Activated CD8-positive, alpha-beta memory T cell treated with anti-CD3 and anti-CD28 coated beads, Interleukin-2, amount 50 U/mL, for 4 hours (primary cell): Measurements from ENCODE around the gene UBC.
A peak's percentile ranks its signal among the peaks of the same experiment; 100 is the strongest.
"Not testable (repeated sequence)": the region's sequence is repeated elsewhere in the genome, so short reads cannot be mapped to it uniquely, and the experiment has no call there.

Source experiments
- DNase-seq: peaks from one replicate; pipeline ENCODE4 v3.0.0-alpha.2; 2020

The UBC gene

DNA sequence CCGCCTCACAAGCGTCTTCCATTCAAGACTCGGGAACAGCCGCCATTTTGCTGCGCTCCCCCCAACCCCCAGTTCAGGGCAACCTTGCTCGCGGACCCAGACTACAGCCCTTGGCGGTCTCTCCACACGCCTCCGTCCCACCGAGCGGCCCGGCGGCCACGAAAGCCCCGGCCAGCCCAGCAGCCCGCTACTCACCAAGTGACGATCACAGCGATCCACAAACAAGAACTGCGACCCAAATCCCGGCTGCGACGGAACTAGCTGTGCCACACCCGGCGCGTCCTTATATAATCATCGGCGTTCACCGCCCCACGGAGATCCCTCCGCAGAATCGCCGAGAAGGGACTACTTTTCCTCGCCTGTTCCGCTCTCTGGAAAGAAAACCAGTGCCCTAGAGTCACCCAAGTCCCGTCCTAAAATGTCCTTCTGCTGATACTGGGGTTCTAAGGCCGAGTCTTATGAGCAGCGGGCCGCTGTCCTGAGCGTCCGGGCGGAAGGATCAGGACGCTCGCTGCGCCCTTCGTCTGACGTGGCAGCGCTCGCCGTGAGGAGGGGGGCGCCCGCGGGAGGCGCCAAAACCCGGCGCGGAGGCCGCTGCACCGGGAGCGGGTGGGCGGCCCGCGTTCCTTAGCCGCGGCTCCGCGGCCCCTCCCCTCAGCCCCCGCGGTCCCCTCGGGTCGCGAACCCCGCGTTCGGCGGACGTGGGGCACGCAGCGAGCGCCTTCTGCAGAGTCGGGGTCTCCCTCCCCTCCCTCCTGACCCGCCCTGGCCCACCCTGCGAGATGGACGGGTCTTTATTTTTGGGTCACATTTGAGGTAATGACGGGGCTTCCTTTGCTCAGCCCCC lies at the start of gene UBC:
TSS of gene UBC (minus strand) at position 259 of the 847 bp plus-strand sequence. CDS start 879 bp downstream, outside the sequence.
- peak; percentile 86 for DNase-seq

DNA sequence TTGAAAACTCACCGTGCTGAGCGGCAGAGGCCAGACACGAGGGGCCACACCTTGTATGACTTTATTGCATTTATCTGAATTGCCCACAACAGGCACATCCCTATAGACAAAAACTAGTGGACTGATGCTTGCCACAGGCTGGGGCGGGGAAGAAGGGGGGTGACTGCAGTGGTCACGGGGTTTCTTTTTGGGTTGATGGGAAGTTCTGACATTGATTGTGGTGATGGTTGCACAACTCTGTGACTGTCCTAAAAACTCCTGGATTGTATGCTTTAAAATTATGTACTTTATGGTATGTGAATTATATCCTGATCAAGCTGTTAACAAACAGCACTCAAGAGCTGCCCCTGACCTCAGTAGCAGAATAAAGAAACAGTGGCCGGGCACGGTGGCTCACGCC lies 48.8 kb upstream of the UBC start:
- DNase-seq, result no peak

DNA sequence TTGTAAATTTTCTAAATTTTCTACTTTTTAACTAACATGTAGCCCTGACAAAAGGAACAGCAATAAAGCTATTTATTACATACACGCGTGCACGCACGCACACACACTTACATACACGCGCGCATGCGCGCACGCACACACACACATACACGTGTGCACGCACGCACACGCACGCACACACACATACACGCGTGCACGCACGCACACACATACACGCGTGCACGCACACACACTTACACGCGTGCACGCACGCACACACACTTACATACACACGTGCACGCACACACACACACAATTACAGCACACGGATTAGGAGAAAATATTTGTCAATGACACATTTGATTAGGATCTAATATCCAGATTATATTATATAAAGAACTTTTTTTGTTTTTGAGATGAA lies 46.6 kb upstream of the UBC start:
- no peak for DNase-seq

DNA sequence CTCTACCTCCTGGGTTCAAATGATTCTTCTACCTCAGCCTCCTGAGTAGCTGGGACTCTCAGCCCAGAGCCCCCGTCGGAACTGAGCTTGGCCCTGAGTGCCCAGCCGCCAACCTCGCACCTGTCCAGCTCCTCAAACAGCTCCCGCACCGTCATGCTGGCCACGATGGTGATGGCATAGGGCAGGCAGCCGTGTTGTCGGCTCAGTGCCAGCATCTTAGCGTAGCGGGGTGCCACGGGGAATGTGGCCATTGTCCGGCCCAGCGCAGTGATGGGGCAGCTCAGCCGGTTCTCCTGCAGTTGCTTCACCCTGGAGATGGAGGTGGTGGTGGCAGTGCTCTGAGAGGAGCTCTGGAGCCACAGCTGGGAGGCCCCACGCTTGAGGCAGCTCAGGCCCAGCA lies 42.1 kb upstream of the UBC start:
- DNase-seq, result no peak

DNA sequence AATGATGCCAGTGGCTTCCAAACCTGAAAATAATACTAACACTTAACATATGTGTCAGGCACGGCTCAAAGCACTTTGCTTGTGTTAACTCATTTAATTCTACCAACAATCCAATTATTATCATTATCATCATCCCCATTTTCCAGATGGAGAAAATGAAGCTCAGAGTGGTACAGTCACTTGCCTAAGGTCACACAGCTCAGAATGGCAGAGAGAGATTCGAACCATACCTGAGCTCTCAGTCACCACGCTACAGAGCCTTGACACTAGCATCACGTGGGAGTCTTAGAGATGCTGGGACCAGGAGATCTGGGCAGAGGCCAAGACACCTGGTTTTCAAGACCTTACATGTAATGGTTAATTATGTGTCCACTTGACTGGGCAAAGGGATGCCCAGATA lies 40.3 kb upstream of the UBC start:
- DNase-seq, result no peak

DNA sequence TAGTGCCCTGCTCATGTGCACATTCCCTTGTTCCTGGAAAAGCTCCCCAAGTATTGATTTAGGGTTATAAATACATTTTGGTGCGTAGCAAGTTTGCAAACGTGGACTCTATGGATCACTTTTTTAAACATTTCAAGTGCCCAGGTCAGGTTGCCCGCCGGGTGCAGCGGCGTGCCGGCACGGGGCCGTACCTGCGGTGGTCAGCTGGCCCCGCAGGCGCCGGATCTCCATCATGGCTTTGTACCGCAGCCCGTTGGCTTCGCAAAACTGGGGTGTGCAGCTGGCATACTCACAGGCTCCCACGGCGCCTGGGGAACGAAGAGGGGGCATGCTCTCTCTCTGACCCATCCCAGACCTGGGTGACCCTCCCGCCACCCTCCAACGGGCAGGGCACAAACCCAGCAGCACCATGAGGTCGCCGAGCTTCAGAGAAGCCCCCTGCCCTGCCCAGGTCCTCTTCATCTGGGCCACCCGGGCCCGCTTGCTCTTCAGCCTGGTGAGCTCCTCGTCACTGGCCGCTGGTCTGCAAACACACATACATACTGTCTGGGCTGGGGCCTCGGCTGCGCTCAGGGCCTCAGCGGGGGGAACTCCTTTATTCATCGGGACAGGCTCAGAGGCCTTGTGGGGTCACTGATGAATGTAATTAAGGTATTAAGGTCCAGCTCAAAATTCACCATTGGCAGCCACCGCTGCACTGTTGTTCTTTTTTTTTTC lies 39.4 kb upstream of the UBC start:
- DNase-seq, result no peak

DNA sequence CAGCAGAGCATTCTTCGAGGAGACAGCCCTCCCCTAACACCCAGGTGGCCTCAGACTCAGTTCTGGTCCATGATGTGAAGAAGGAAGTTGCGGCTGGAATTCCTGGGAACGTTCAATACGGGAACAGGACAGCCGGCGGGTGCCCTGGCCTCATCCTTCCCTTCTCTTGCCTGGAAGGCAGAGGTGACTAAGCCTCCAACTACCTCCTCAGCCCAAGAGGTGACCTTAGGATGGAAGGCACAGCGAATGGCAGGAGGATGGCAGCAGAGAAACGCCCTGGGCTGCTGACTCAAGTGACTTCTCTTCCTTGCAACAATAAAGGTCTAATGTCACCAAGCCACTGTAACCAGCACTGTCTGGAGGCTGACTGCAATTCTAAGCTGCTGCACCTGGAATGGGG lies 38.4 kb upstream of the UBC start:
- no peak for DNase-seq

DNA sequence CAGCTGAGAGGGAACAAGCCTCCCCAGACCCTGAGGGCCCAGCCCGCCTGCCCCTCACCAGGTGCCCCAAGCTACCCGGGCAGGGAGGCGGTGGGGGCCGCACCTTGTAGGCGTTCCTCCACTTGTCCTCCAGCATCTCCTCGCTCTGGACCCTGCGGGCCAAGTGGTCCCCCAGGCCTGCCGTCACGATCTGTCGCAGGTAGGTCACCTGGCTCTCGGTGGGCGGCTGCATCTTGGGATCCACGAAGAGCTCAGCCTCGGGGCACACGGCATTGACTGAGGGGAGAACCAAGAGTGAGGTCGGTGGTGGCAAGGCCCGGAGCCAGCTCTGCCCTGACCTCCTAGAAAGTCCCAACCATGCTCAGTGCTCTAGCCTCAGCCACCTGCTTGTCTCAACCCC lies 37.8 kb upstream of the UBC start:
- DNase-seq, result no peak

DNA sequence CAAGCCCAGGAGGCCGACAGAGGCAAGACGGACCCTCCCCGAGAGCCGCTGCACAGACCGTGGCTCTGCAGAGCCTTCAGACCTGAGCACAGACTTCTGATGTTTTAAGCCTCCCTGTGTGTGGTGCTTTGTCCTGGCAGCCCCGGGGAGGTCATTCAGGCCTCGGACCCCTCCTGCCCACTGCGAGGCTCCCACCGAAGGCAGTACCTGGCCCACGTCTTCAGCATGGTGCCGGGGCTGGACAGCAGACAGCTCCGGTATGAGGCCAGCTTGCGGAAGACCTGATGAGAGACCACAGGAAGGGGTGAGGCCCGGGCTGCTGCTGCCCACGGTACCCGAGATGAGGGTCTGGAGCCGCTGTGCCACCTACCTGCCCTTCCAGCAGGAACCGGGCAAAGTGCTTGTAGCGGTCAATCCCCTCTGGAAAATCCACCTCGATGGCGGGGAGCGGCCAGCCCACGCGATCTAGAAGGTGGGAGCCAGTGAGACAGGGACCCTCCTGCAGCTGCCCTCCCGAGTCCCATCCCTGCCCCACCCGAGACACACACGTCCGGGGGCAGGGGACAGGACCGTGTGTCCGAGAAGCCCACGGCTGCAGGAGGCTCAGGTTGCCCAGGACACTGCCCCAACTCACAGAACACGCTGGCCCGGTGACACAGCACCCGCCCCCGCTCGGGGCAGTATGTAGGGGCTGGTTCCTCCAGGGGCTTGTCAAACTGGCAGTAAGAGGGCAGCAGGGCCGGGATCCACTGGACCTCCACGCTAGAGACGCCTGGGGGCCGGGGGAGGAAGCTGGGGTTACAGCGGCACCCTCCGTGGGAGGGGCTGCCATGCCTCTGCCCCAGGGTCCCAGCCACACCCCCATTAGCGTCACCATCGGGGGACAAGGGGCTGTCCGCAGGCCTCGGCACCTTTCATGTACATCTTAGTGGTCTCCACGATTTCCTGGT lies 35.6 kb upstream of the UBC start:
- no peak for DNase-seq

DNA sequence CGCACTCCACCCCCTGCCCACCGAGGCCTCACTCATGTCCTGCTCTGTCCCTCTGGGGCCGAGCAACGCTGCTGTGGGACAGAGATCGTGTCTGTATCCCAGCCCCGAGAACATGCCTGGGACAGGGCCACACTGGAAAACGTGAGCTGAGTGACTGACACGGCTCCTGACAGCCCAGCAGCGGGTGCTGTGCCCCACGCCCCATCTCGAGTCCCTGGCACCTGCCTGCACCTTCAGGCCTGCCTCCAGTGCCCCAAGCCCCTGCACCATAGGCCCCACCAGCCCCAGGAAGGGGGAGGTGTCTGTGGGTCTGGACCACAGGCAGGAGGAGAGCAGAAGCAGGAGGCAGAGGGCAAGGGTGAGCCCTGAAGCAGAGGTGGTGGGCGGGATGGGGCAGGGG lies 34.6 kb upstream of the UBC start:
- DNase-seq, result no peak

DNA sequence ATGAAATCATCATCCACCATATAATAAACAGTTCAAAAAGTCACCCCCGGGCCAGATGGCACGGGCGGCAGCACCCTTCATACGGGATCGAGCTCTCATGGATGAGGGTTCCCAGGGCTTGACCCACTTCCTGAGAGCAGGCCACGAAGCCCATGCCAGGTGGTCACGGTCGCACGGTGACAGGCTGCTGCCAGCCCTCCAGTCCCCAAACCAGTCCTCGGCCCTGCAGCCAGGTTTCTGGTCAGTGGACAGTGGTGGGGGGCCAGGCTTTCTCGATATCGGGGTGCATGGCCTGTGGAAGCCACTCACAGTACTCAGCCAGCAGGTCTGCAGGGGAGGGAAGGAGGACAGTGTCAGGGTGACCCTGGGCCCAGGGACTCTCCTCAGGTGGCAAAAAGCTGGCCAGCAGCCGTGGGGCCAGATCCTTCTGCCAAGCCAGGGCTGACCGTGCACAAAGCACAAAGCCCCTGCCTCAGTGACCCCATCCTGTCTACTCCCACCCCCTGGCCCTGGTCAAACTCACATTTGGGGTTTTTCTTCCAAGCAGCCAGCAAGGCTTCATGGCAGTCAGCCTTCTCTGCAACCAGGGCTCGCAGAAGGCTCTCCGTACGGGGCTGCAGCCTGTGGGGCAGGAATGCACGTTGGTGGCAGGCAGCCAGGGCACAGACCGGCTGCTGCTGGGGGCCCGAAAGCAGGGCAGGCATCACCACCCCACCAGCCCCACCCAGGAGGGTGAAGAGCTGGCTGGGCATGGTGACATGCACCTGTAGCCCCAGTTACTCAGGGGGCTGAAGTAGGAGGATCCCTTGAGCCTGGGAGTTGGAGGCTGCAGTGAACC lies 33.3 kb upstream of the UBC start:
- no peak for DNase-seq

DNA sequence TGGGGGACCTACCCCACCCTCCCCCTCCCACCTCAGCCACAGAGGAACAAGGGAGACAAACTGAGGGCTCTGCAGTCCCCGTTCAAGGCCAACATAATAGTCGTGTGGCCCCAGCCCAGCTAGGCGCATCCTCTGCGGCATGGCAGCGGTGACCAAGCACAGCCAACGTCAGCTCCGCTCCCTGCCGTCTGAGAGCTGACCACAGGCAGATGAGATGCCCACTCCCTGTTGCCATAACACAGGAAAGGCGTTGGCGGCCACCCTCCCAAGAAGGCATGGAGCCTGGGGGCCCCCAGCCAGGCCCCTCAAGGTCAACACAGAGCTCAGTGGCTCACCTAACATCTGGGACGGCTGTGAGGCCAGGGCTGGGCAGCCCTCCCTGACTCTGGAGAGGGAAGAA lies 32.6 kb upstream of the UBC start:
- DNase-seq, result no peak

DNA sequence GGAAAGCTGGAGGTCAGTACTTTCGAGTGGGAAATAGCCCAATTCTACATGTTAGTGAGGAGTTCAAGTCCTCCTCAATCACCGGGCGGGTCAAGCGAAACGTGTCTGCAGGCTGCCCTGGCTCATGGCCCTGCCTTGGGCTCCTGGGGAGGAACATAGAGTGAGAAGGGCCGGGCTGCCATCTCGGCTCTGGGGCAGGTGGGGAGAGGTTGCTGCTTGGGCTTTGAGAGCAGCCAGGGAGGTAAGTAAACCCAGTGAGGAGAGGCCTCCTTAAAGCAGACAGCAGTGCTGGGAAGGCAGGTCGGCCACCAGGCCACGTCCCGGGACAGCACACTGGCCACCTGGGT lies 32.0 kb upstream of the UBC start:
- no peak for DNase-seq

DNA sequence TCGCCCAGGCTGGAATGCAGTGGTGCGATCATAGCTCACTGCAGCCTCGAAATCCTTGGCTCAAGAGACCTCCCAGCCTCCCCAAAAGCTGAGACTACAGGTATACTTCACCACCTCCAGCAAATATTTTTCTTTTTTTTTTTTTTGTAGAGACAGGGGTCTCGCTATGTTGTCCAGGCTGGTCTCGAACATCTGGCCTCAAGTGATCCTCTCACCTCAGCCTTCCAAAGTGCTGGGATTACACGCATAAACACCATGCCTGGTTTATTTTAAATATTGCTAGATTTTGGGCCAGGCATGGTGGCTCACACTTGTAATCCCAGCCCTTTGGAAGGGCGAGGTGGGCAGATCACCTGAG lies 26.7 kb upstream of the UBC start:
- no peak for DNase-seq

DNA sequence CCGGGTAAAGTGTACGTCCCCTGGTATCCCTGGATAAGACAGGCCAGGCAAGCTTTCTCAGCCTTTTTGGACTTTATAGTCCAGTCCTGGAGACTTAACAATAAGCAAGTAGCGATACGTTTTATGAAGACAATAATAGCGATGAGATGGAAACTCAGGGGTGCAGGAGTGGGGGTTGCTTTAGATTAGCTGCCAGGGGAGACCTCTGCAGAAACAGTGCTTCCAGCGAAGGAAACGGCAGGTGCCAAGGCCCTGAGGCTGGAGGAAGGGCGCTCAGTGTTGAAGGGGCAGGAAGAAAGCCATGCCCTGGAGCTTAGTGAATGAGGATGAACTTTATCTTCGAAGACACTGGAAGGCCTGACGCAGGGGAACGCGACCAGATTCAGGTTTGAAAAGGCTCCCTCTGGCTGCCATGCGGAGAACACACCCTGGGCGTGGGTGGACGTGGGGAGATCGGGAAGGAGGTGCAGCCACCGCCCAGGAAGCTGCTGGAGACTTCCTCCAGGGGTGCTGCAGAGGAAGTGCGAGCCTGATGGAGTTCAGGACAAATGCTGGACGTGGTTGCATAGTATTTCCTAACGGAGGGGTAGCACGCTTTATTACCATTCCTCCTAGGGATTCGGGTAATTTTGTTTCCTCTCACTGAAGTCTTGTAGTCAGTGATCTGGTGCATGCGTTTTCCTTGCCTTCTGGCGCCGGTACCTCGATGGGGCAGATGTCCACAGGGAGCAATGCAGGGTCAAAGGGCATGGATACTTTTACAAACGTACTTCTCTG lies 26.1 kb upstream of the UBC start:
- DNase-seq, result peak; percentile 82

DNA sequence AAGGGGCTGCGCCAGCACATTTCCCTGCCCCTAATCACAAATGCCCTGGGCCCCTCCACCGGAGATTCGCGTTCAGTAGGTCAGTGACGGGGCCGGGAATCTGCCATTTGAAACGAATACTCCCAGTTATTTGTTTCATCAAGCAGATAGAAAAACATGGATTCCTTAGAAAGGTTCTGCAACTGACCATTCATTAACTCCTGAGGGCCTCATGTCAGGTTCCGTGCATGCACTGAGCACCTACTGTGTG lies 25.6 kb upstream of the UBC start:
- no peak for DNase-seq

DNA sequence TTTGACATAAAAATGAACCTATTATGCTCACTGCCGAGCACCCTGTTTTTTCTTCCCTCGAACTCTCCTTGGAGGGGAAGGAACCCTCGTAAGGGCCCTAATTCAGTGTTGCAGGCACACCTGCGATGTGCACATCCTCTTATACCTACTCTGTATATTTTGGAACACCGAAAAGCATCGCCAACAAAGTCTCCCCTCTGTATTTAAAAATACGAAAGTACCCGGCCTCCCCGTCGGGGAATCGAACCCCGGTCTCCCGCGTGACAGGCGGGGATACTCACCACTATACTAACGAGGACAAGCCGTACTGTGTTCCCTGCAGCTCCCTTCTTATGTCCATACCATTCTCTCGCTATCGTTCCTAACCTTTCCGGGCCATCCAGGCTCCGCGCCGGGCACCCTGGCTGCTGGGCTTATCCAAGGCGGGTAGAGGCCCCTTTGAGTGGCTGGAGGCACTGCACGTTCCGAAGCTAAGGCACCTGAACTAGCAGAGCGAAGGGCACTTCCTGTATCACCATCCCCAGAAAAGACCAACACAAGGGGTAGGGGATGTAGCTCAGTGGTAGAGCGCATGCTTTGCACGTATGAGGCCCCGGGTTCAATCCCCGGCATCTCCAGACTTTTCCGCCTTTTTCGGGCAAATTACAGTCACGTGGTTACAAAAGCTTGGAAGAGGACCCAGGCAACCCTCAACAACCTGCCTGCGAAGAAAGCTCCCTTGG lies 25.1 kb upstream of the UBC start:
- peak; percentile 87 for DNase-seq

DNA sequence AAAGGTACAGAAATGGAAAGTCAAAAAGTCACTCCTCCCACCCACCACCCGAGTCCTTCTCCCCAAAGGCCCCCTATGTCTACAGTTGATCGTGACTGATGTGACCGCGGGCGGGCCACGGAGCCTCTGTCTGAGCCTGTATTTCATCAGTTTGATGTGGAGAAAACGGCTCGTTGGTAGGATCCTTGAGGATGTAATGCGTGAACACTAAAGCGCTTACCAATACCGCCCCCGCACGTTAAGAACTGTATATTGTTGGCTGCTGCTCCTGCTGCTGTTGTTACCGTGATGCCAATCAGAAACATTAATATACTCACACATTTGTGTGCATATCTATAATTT lies 24.6 kb upstream of the UBC start:
- DNase-seq, result peak; percentile 46

DNA sequence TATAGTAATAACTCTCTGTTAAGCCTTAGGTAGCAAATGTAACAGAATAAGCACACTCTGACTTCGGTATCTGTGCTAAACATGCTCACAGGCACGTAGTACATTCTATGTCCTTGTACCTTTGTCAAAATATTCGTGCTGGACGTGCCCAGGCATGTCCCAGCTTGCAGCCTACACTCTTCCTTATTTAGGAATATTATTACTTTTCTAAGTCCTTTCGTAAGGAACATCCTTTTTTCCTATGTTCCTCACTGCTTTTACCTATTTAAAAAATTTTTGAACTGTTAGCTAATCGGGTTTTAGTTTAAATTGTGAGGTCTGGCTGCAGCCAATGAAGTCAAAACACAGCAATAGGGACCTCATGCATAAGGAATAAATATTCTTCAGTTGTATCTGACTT lies 24.1 kb upstream of the UBC start:
- no peak for DNase-seq

DNA sequence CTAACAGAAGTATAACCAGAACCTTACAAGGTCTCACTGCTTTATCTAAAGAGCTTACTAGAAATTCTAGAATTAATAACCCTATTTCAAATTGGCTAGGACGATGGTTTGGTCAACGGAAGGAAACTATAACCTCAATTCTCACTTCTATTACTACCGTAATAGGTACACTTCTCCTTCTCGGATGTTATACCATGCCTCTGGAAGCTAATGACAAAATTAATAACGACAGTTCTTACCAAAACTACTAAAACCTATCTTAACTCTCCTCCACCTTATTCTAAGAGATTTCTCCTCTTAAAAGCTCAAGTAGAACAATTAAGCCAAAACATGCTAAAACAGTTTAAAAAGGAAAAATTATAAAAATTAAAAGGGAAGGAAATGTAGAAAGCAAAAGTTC lies 23.7 kb upstream of the UBC start:
- no peak for DNase-seq

DNA sequence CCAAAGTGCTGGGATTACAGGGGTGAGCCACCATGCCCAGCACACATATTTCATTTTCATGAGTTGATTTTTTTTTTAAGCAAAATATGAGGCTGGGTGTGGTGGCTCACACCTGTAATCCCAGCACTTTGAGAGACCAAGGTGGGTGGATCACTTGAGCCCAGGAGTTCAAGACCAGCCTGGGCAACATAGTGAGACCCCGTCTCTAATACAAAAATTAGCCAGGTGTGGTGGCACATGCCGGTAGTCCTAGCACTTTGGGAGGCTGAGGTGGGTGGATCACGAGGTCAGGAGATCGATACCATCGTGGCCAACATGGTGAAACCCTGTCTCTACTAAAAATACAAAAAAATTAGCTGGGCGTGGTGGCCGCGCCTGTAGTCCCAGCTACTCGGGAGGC lies 17.1 kb upstream of the UBC start:
- not testable (repeated sequence) for DNase-seq

DNA sequence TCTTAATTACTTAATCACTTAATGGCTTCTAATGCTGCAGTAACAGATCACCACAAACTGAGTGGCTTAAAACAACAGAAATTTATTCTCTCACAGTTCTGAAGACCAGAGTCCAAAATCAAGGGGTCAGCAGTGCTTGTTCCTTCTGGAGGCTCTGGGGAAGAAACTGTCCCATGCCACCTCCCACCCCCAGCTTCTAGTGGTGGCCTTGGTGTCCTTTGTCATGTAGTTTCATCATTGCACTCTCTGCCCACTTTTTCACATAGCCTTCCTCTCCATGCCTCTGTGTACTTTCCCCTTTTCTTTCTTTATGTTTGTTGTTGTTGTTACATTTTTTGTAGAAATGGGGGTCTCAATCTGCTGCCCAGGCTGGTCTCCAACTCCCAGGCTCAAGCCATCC lies 16.1 kb upstream of the UBC start:
- DNase-seq, result no peak
